Rectal smooth muscle tissue (tissue), 1 donor: ENCODE results near the gene WDPCP.
"Not testable (repeated sequence)": the region's sequence is repeated elsewhere in the genome, so short reads cannot be mapped to it uniquely, and the experiment has no call there.

ENCODE experiments used
- H3K27ac ChIP-seq: one replicate; pipeline ENCODE4 v1.7.0; 2013; ENCODE audit warnings: low read depth, low read length, inconsistent platforms
- H3K27me3 ChIP-seq: one replicate; pipeline ENCODE4 v1.7.0; 2013; ENCODE audit warnings: low read length; ENCODE audit not compliant: control insufficient read depth, insufficient read depth
- H3K36me3 ChIP-seq: one replicate; pipeline ENCODE4 v1.7.0; 2013; ENCODE audit warnings: low read length; ENCODE audit not compliant: control insufficient read depth, insufficient read depth
- H3K4me1 ChIP-seq: one replicate; pipeline ENCODE4 v1.7.0; 2013; ENCODE audit warnings: low read length; ENCODE audit not compliant: control insufficient read depth, insufficient read depth
- H3K4me3 ChIP-seq: one replicate; pipeline ENCODE4 v1.7.0; 2013; ENCODE audit warnings: low read length
- H3K9ac ChIP-seq: one replicate; pipeline ENCODE4 v1.7.0; 2013; ENCODE audit warnings: low read length

The WDPCP gene

GRCh38 chr2:63514237-63514716 lies 74.0 kb downstream of the WDPCP start:
- H3K27me3 ChIP-seq = no peaks in the 10 kb centered on the region

DNA sequence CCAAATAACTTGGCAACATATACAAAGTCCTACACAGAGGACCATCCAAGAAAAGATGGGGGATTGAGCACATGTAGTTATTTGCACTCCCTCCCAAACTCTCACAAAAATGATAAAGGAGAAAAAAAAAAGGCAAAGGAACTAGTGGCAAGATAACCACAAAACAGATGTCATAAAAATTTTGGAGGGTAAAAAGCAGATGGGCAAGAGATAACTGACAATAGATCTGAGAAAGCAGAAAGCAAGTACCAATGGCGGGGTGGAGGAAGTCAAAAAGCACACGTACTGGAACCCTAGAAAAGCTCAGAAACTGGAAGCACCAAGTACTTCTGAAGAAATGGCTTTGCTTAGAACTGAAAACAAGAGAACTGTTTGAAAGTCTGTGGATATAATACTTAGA lies 82.0 kb downstream of the WDPCP start:
- Histone ChIP-seq H3K9ac (no peak overlapping the region), H3K36me3 (no peaks in the 10 kb centered on the region), H3K4me3 (no peak overlapping the region), H3K4me1 (no peaks in the 10 kb centered on the region), H3K27me3 (no peaks in the 10 kb centered on the region), H3K27ac (no peak overlapping the region)

More at GRCh38 chr2:63514237-63514716, 74.0 kb downstream of the WDPCP start:
- Histone ChIP-seq H3K4me1 (no peaks in the 10 kb centered on the region), H3K27ac (no peak overlapping the region), H3K4me3 (no peak overlapping the region), H3K9ac (no peak overlapping the region), H3K36me3 (no peaks in the 10 kb centered on the region)

- no peak overlapping the region for H3K4me3 ChIP-seq
- no peaks in the 10 kb centered on the region for H3K27me3 ChIP-seq
- H3K9ac ChIP-seq = no peak overlapping the region
- H3K27ac ChIP-seq = no peak overlapping the region
- H3K36me3 ChIP-seq = no peaks in the 10 kb centered on the region
- no peaks in the 10 kb centered on the region for H3K4me1 ChIP-seq
Observed at GRCh38 chr2:63503818-63504217, 84.5 kb downstream of the WDPCP start.

- Histone ChIP-seq H3K36me3 (no peaks in the 10 kb centered on the region), H3K9ac (no peak overlapping the region), H3K27ac (no peak overlapping the region), H3K4me1 (no peaks in the 10 kb centered on the region), H3K4me3 (no peak overlapping the region), H3K27me3 (no peaks in the 10 kb centered on the region)
Observed at GRCh38 chr2:63500398-63500797, 87.9 kb downstream of the WDPCP start.

DNA sequence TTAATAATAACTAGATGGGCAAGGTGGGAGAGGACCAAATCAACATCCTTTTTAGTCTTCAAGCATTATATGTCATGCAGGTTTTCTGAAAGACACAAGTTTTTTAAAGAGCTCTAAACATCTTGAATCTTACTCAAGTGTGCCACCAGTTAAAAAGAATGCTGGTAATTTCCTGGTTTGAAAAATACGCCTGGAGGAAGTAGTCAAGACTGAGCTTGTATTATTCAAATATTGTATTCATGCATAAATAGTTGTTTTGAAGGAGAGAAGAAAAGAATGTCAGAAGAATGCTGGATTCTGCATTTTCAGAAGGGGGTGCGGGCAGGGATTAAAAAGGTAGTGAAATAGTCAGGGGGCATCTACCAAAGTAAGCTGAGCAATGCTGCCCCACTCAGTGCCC lies 90.7 kb downstream of the WDPCP start:
- Histone ChIP-seq H3K9ac (no peak overlapping the region), H3K27me3 (no peaks in the 10 kb centered on the region), H3K4me1 (no peaks in the 10 kb centered on the region), H3K4me3 (no peak overlapping the region), H3K36me3 (no peaks in the 10 kb centered on the region), H3K27ac (no peak overlapping the region)

DNA sequence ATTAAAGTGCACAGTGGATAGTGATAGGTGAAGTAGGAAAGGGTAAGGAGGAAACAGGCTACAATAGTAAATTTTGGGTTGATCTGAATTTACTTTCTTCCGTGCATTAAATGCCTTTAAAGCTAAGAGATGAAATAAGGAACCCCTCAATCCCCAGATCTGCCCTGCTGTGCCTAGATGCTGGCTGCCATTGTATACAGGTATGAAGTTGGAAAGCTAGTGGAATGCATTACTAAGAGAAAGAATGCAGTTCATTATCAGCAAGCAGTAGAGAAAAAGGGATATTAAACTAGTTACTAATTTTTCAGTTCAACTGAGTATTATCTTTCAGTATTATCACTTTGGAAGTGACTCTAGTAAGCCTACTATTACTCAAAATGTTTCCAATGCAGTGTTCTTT lies 93.3 kb downstream of the WDPCP start:
- Histone ChIP-seq H3K27ac (no peak overlapping the region), H3K9ac (no peak overlapping the region), H3K36me3 (no peaks in the 10 kb centered on the region), H3K4me3 (no peak overlapping the region), H3K27me3 (no peaks in the 10 kb centered on the region), H3K4me1 (no peaks in the 10 kb centered on the region)

DNA sequence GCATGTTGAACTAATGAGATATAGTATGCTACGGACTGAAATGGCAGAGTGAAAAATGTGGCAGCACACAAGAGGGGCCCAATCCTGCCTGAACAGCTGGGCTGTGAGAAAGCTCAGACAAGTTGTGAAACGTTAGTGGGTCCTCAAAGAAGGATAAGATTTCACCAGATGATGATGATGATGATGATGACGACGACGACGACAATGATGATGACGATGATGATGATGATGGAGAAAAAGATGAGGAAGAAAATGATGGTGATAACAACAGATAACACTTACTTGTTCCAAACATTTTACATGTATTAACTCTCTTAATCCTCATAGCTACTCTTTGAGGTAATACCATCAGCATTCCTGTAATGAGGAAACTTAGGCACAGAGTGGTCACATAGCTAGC lies 94.2 kb downstream of the WDPCP start:
- no peaks in the 10 kb centered on the region for H3K27me3 ChIP-seq
- H3K36me3 ChIP-seq = no peaks in the 10 kb centered on the region
- no peak overlapping the region for H3K27ac ChIP-seq
- no peaks in the 10 kb centered on the region for H3K4me1 ChIP-seq
- no peak overlapping the region for H3K9ac ChIP-seq
- H3K4me3 ChIP-seq = no peak overlapping the region

GRCh38 chr2:63488118-63488713 lies 100.1 kb downstream of the WDPCP start:
- Histone ChIP-seq H3K27me3 (no peaks in the 10 kb centered on the region), H3K36me3 (no peaks in the 10 kb centered on the region), H3K4me3 (no peak overlapping the region), H3K4me1 (no peaks in the 10 kb centered on the region), H3K27ac (no peak overlapping the region), H3K9ac (no peak overlapping the region)

DNA sequence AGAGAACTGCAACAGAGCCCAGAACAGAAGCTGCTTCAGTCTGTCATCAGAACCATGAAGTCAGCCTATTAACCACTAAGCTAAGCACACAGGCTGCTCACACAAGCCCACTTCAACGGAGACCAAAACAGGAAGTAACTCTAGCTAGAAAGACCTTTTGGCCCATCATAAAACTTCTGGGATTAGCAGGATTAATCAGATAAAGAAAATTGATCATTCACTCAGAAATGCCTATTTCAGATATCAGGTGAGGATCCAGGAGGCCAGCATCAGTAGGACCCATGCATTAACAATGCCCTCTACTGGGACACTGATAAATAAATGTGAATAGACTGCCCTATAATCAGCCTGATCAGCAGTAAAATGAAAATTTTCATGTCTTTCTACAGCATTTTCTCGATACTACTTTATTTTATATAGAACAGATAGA lies 101.4 kb downstream of the WDPCP start:
- Histone ChIP-seq H3K9ac (no peak overlapping the region), H3K27me3 (no peaks in the 10 kb centered on the region), H3K4me1 (no peaks in the 10 kb centered on the region), H3K27ac (no peak overlapping the region), H3K4me3 (no peak overlapping the region), H3K36me3 (no peaks in the 10 kb centered on the region)

DNA sequence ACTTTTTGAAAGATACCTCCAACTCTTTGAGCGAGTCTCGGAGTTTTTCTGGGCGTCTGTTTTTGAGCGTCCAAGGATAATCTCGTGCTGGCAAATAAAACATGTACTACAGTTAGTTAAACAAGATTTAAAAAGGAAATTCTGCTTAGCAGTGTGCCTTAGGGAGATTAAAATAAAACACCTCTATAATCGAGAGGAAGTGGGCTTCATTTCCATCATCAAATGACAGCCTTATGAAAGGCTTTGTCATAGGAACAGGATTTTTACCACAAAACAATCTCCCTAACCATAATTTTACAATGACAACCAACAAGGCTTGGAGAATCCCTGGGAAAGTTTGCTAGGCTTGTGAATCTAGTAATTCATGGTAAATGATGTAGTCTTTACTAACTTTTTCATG lies 103.4 kb downstream of the WDPCP start:
- Histone ChIP-seq H3K9ac (no peak overlapping the region), H3K4me3 (no peak overlapping the region)

GRCh38 chr2:63484481-63484880 lies 103.8 kb downstream of the WDPCP start:
- H3K27me3 ChIP-seq = no peaks in the 10 kb centered on the region
- no peaks in the 10 kb centered on the region for H3K4me1 ChIP-seq
- no peak overlapping the region for H3K4me3 ChIP-seq
- no peak overlapping the region for H3K27ac ChIP-seq
- no peaks in the 10 kb centered on the region for H3K36me3 ChIP-seq
- H3K9ac ChIP-seq = no peak overlapping the region

More for the DNA sequence above, 103.4 kb downstream of the WDPCP start:
- no peak overlapping the region for H3K27ac ChIP-seq
- no peaks in the 10 kb centered on the region for H3K27me3 ChIP-seq
- H3K4me1 ChIP-seq = no peaks in the 10 kb centered on the region
- H3K36me3 ChIP-seq = no peaks in the 10 kb centered on the region

- H3K4me3 ChIP-seq = no peak overlapping the region
- no peaks in the 10 kb centered on the region for H3K36me3 ChIP-seq
- H3K9ac ChIP-seq = no peak overlapping the region
- no peaks in the 10 kb centered on the region for H3K27me3 ChIP-seq
- H3K4me1 ChIP-seq = no peaks in the 10 kb centered on the region
- no peak overlapping the region for H3K27ac ChIP-seq
Observed at GRCh38 chr2:63477686-63478085, 110.6 kb downstream of the WDPCP start.

- H3K36me3 ChIP-seq, H3K27me3 ChIP-seq, H3K9ac ChIP-seq, H3K4me3 ChIP-seq, H3K27ac ChIP-seq, H3K4me1 ChIP-seq: not testable (repeated sequence)
Observed at GRCh38 chr2:63469313-63469712, 119.0 kb downstream of the WDPCP start.
